Vagina (tissue), 2 donors: ENCODE measurements around the gene PHF14. TPM values are rescaled to one million over a fixed set of nuclear protein-coding genes. Genes with fewer than 3 reads are reported as not detected.
"Not testable (repeated sequence)": the region's sequence is repeated elsewhere in the genome, so short reads cannot be mapped to it uniquely, and the experiment has no call there.

Experiments used
- DNase-seq, 2 donors: peaks; one replicate each; pipeline ENCODE4 v3.0.0-alpha.2; 2017; ENCODE audit errors: extremely low spot score in 2 of 2
- H3K27ac ChIP-seq: fragments of 200-600 bp; sonication (generic); one replicate; pipeline ENCODE4 v1.5.1; 2019
- H3K27me3 ChIP-seq: fragments of 200-600 bp; sonication (generic); one replicate; pipeline ENCODE4 v1.5.1; 2019
- H3K36me3 ChIP-seq, 2 donors: fragments of 200-600 bp; sonication (generic); one replicate each; pipeline ENCODE4 v1.5.1; 2017 to 2019
- H3K4me1 ChIP-seq: fragments of 200-600 bp; sonication (generic); one replicate; pipeline ENCODE4 v1.5.1; 2019
- H3K4me3 ChIP-seq, 2 donors: fragments of 200-600 bp; sonication (generic); 1 replicate in 1 of 2; 2 replicates in 1 of 2; pipeline ENCODE4 v1.5.1; 2016 to 2019
- H3K9me3 ChIP-seq: fragments of 200-600 bp; sonication (generic); one replicate; pipeline ENCODE4 v1.5.1; 2019
- POLR2A ChIP-seq, 2 donors: fragments of 450-650 bp; IDR thresholded peaks; one replicate each; pipeline ENCODE4 v1.6.1; 2017; ENCODE audit warnings: antibody characterized with exemption in 2 of 2, mild to moderate bottlenecking in 2 of 2, moderate library complexity in 2 of 2
- POLR2AphosphoS5 ChIP-seq, 2 donors: sonication (generic); formaldehyde crosslinking; IDR thresholded peaks; one replicate each; pipeline ENCODE4 v1.9.0; 2017; ENCODE audit warnings: antibody characterized with exemption in 2 of 2, mild to moderate bottlenecking in 2 of 2, low read depth in 1 of 2; ENCODE audit not compliant: insufficient read depth in 1 of 2
- intact Hi-C: fragments of 100-400 bp; cut with DNase I; formaldehyde crosslinking; loops from one replicate; pipeline ENCODE4 v1.15.1; 2023
- total RNA-seq: library from RNA; depleted of rRNA; stranded (reverse); fragments of >200 nt; gene quantifications from one replicate; pipeline ENCODE4 v1.2.3, GENCODE V29; 2016
- TF ChIP-seq, protein P1 (sequence below), 3 experiments: fragments of 450-650 bp in 2 of 3; fragments of 200-600 bp in 1 of 3; sonication (generic) in 1 of 3; IDR thresholded peaks; one replicate each; pipeline ENCODE4 v1.5.1; 2017 to 2019; ENCODE audit warnings: antibody characterized with exemption in 3 of 3, mild to moderate bottlenecking in 2 of 3, moderate library complexity in 2 of 3

Gene PHF14, protein sequence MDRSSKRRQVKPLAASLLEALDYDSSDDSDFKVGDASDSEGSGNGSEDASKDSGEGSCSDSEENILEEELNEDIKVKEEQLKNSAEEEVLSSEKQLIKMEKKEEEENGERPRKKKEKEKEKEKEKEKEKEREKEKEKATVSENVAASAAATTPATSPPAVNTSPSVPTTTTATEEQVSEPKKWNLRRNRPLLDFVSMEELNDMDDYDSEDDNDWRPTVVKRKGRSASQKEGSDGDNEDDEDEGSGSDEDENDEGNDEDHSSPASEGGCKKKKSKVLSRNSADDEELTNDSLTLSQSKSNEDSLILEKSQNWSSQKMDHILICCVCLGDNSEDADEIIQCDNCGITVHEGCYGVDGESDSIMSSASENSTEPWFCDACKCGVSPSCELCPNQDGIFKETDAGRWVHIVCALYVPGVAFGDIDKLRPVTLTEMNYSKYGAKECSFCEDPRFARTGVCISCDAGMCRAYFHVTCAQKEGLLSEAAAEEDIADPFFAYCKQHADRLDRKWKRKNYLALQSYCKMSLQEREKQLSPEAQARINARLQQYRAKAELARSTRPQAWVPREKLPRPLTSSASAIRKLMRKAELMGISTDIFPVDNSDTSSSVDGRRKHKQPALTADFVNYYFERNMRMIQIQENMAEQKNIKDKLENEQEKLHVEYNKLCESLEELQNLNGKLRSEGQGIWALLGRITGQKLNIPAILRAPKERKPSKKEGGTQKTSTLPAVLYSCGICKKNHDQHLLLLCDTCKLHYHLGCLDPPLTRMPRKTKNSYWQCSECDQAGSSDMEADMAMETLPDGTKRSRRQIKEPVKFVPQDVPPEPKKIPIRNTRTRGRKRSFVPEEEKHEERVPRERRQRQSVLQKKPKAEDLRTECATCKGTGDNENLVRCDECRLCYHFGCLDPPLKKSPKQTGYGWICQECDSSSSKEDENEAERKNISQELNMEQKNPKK
- 43.5 TPM for total RNA-seq

DNA sequence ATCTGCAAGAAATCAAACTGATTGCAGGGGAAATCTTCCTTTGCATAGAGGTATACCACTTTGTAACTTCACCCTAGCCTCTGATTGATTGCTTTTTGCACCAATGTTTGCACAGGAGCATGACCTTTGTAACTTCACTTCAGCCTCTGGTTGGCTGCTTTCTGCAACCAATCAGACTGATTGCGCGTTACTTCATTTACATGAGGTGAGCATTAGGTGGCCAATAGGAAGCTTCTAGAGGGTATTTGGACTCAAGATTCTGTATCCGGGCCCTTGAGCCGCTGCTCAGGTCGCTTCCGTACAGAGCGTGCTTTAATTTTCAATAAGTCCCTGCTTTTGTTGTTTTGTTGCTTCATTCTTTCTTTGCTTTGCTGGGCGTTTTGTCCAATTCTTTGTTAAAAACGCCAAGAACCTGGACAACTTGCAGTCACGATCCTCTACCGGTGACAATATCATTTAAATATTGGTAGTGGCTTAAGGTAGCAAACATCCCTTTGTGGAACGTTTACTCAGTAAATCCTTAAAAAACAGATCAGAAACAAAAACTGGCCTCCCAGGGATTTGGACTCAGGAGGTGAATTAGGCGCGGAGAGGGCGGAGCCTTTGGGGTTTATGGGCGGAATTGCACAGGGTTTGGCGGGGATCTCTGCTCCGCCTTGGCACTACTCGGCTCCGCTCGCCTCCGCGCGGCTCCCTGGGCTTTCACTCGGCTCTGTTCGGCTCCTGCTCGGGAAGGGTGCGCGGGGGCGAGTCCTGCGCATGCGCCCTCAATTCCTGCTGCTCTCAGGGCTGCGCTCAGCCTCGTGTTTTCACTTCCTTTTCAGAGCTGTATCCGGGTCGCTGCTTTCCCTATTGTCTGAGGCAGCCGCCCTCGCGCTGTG is at the start of gene PHF14:
Gene PHF14 (plus strand): TSS at position 812 of the 881 bp plus-strand sequence. CDS start 452 bp downstream, outside the sequence.
- intact Hi-C loops = no loop called here
- peaks cover 25% of the 10 kb centered on the region for H3K4me1 ChIP-seq
- H3K4me3 ChIP-seq = peak within 1 kb of the TSS; percentile 50 to 93
- peak within 1 kb of the TSS; percentile 84 for H3K27ac ChIP-seq
- no peaks in the 10 kb centered on the region for H3K9me3 ChIP-seq
- DNase-seq = peak in 1 of 2 donors; percentile 94
- H3K36me3 ChIP-seq = no peaks in the 10 kb centered on the region
- no peaks in the 10 kb centered on the region for H3K27me3 ChIP-seq
- TF ChIP-seq, protein P1, sequence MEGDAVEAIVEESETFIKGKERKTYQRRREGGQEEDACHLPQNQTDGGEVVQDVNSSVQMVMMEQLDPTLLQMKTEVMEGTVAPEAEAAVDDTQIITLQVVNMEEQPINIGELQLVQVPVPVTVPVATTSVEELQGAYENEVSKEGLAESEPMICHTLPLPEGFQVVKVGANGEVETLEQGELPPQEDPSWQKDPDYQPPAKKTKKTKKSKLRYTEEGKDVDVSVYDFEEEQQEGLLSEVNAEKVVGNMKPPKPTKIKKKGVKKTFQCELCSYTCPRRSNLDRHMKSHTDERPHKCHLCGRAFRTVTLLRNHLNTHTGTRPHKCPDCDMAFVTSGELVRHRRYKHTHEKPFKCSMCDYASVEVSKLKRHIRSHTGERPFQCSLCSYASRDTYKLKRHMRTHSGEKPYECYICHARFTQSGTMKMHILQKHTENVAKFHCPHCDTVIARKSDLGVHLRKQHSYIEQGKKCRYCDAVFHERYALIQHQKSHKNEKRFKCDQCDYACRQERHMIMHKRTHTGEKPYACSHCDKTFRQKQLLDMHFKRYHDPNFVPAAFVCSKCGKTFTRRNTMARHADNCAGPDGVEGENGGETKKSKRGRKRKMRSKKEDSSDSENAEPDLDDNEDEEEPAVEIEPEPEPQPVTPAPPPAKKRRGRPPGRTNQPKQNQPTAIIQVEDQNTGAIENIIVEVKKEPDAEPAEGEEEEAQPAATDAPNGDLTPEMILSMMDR (IDR thresholded peaks at IDR 0.05) = no peak
- TF ChIP-seq POLR2A (IDR thresholded peaks at IDR 0.05) = peak in 1 of 2 donors; percentile 66
- peak; percentile 82 to 96 for TF ChIP-seq POLR2AphosphoS5 (IDR thresholded peaks at IDR 0.05; ENCODE audit: insufficient read depth in 1 of 2, low read depth in 1 of 2)

DNA sequence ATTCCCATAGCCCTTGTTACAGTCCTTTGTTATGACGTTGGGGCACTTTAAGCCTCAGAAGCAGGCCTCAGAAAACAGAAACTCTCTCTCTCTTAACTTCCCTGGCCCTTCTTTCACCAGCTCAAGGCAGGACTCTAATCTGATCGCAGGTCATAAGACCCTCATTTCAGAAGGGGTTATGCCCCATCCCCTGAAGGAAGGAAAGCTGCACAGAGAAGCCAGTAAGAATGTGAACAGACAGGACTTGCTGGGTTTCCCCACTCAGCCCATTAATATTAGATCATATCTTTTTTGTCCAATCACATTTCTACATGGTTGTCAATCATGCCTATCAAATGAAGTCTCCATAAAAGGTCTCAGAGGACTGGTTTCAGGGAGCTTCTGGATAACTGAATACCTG is 49.3 kb upstream of the PHF14 start:
- no peaks in the 10 kb centered on the region for H3K9me3 ChIP-seq
- intact Hi-C loops = no loop called here
- DNase-seq = no peak
- H3K27me3 ChIP-seq = no peaks in the 10 kb centered on the region
- no peaks in the 10 kb centered on the region for H3K36me3 ChIP-seq
- H3K27ac ChIP-seq = no peak overlapping the region
- TF ChIP-seq POLR2AphosphoS5 (IDR thresholded peaks at IDR 0.05; ENCODE audit: insufficient read depth in 1 of 2, low read depth in 1 of 2) (no peak), POLR2A (IDR thresholded peaks at IDR 0.05) (no peak)
- TF ChIP-seq, protein P1 (IDR thresholded peaks at IDR 0.05) = no peak
- no peaks in the 10 kb centered on the region for H3K4me1 ChIP-seq
- no peak overlapping the region for H3K4me3 ChIP-seq

DNA sequence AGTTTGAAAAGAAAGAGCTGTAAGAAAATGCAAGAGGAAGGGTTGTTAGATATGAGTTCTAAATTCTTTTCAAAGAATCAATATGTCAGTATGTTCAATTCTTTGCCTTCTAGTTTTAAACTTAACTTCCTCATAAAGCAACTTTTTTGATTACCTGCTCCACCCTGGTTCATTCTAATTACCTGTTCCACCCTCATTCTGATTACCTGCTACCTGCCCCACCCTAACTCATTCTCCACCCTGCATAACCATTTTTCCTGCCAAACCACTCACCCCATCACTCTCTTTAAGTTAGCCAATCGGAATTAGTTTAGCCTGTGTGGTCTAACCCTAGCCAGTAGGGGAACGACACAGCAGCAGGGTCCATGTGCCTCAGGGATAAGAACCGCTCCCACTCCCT is 45.5 kb upstream of the PHF14 start:
- DNase-seq, intact Hi-C loops, H3K36me3 ChIP-seq, H3K27ac ChIP-seq, H3K4me3 ChIP-seq, H3K9me3 ChIP-seq, H3K4me1 ChIP-seq, H3K27me3 ChIP-seq: not testable (repeated sequence)

- intact Hi-C loops = no loop called here
- no peak overlapping the region for H3K4me3 ChIP-seq
- no peak overlapping the region for H3K27ac ChIP-seq
- H3K36me3 ChIP-seq = peaks cover 0 to 20% of the 10 kb centered on the region in 2 donors
- TF ChIP-seq POLR2AphosphoS5 (IDR thresholded peaks at IDR 0.05; ENCODE audit: insufficient read depth in 1 of 2, low read depth in 1 of 2) (no peak), POLR2A (IDR thresholded peaks at IDR 0.05) (no peak)
- TF ChIP-seq, protein P1 (IDR thresholded peaks at IDR 0.05) = no peak
- no peaks in the 10 kb centered on the region for H3K27me3 ChIP-seq
- no peaks in the 10 kb centered on the region for H3K9me3 ChIP-seq
- no peak for DNase-seq
- H3K4me1 ChIP-seq = peaks cover 9% of the 10 kb centered on the region
Measured at GRCh38 chr7:10930551-10930950, 43.1 kb upstream of the PHF14 start.

DNA sequence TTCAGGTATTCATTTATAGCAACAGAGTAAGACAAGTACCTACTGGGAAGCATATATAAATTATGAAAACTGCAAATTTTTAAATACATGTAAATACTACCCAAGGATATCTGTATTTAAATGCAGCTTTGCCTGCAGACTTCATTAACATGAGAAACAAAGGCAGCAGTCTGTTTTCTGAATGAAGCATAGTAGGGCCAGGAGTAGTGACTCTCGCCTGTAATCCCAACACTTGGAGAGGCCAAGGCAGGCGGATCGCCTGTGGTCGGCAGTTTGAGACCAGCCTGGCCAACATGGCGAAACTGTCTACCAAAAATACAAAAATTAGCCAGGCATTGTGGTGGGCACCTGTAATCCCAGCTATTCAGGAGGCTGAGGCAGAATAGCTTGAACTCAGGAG is 42.5 kb upstream of the PHF14 start:
- no peak for TF ChIP-seq POLR2A (IDR thresholded peaks at IDR 0.05)
- TF ChIP-seq, protein P1 (IDR thresholded peaks at IDR 0.05) = no peak
- TF ChIP-seq POLR2AphosphoS5 (IDR thresholded peaks at IDR 0.05; ENCODE audit: insufficient read depth in 1 of 2, low read depth in 1 of 2) = no peak
- no peaks in the 10 kb centered on the region for H3K9me3 ChIP-seq
- intact Hi-C loops = no loop called here
- no peak overlapping the region for H3K4me3 ChIP-seq
- no peak overlapping the region for H3K27ac ChIP-seq
- peaks cover 15% of the 10 kb centered on the region for H3K4me1 ChIP-seq
- H3K27me3 ChIP-seq = no peaks in the 10 kb centered on the region
- DNase-seq = no peak
- peaks cover 0 to 26% of the 10 kb centered on the region in 2 donors for H3K36me3 ChIP-seq
